Uterus (tissue), 2 donors: ENCODE measurements around the gene ZCCHC14.

ENCODE experiments used
- POLR2A ChIP-seq, 2 donors: fragments of 450-650 bp; IDR thresholded peaks; one replicate each; pipeline ENCODE4 v1.6.1; 2016; ENCODE audit warnings: antibody characterized with exemption in 2 of 2, mild to moderate bottlenecking in 1 of 2, moderate library complexity in 1 of 2
- TF ChIP-seq, protein P1 (sequence below), 4 experiments: fragments of 200-600 bp in 2 of 4; fragments of 450-650 bp in 2 of 4; sonication (generic) in 2 of 4; IDR thresholded peaks; one replicate each; pipeline ENCODE4 v1.5.1; 2016 to 2019; ENCODE audit warnings: antibody characterized with exemption in 4 of 4, mild to moderate bottlenecking in 2 of 4, moderate library complexity in 1 of 4

DNA sequence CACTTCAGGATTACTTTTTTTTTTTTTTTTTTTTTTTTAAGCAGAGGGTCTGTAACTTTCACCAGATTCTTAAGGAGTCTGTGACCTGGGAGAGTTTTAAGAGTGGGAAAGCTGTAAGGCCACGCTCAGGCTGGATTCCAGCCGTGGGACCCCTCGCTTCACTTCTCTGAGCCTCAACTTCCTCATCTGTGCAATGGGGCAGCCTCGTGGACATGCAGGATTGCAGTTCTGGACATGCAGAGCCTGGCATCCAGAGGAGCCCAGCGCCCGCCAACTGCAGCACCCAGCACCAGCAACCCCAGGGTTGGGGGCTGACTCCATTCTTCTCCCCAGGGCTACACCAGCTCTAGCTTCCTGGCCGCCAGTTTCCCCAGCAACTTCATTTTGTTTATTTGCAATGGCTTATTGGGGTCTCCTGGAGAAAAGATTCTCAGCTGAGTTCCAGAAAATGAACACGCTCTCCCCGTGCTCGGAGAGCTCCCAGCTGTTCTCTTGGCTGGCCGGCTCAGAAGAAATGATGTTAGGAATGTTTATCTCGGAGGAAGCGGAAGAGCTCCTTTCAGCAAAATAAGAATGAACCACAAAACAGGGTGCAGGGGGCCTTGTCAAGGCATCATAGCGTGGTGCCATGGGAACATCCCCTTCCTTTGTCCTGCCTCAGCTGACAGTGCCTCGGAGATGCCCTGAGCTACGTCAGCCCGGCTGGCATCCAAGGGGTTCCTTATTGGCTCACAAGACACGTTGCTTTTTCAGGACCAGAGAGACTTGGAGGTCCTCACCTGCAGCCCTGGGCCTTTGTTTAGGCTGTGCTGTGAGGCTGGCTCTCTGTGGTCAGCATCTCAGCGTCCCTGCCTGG is 22.9 kb upstream of the ZCCHC14 start:
- TF ChIP-seq, protein P1, sequence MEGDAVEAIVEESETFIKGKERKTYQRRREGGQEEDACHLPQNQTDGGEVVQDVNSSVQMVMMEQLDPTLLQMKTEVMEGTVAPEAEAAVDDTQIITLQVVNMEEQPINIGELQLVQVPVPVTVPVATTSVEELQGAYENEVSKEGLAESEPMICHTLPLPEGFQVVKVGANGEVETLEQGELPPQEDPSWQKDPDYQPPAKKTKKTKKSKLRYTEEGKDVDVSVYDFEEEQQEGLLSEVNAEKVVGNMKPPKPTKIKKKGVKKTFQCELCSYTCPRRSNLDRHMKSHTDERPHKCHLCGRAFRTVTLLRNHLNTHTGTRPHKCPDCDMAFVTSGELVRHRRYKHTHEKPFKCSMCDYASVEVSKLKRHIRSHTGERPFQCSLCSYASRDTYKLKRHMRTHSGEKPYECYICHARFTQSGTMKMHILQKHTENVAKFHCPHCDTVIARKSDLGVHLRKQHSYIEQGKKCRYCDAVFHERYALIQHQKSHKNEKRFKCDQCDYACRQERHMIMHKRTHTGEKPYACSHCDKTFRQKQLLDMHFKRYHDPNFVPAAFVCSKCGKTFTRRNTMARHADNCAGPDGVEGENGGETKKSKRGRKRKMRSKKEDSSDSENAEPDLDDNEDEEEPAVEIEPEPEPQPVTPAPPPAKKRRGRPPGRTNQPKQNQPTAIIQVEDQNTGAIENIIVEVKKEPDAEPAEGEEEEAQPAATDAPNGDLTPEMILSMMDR (IDR thresholded peaks at IDR 0.05), result no peak
- no peak for TF ChIP-seq POLR2A (IDR thresholded peaks at IDR 0.05)
